ENCODE data around the gene PTPN4.

PTPN4 gene

GRCh38 chr2:119721043-119721442, 38.7 kb upstream of the PTPN4 start:
- H3K27me3 ChIP-seq (ENCODE audit: insufficient read depth, poor library complexity, severe bottlenecking) = no peaks in the 10 kb centered on the region
- no peak overlapping the region for H3K27ac ChIP-seq (replicated peaks)
- no peak overlapping the region for H3K4me3 ChIP-seq (replicated peaks; ENCODE audit: insufficient read depth, low read length)
- no peak for DNase-seq (ENCODE audit: low read depth in 1 of 2, low spot score in 1 of 2)
- no peak for TF ChIP-seq SPI1 (IDR thresholded peaks at IDR 0.05; ENCODE audit: borderline replicate concordance, low read depth)
- TF ChIP-seq, protein P1, sequence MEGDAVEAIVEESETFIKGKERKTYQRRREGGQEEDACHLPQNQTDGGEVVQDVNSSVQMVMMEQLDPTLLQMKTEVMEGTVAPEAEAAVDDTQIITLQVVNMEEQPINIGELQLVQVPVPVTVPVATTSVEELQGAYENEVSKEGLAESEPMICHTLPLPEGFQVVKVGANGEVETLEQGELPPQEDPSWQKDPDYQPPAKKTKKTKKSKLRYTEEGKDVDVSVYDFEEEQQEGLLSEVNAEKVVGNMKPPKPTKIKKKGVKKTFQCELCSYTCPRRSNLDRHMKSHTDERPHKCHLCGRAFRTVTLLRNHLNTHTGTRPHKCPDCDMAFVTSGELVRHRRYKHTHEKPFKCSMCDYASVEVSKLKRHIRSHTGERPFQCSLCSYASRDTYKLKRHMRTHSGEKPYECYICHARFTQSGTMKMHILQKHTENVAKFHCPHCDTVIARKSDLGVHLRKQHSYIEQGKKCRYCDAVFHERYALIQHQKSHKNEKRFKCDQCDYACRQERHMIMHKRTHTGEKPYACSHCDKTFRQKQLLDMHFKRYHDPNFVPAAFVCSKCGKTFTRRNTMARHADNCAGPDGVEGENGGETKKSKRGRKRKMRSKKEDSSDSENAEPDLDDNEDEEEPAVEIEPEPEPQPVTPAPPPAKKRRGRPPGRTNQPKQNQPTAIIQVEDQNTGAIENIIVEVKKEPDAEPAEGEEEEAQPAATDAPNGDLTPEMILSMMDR (IDR thresholded peaks at IDR 0.05; ENCODE audit: insufficient read depth, low read length) = no peak
- TF ChIP-seq POLR2AphosphoS5 (IDR thresholded peaks at IDR 0.05; ENCODE audit: low read depth) = no peak
- TF ChIP-seq, protein P2, sequence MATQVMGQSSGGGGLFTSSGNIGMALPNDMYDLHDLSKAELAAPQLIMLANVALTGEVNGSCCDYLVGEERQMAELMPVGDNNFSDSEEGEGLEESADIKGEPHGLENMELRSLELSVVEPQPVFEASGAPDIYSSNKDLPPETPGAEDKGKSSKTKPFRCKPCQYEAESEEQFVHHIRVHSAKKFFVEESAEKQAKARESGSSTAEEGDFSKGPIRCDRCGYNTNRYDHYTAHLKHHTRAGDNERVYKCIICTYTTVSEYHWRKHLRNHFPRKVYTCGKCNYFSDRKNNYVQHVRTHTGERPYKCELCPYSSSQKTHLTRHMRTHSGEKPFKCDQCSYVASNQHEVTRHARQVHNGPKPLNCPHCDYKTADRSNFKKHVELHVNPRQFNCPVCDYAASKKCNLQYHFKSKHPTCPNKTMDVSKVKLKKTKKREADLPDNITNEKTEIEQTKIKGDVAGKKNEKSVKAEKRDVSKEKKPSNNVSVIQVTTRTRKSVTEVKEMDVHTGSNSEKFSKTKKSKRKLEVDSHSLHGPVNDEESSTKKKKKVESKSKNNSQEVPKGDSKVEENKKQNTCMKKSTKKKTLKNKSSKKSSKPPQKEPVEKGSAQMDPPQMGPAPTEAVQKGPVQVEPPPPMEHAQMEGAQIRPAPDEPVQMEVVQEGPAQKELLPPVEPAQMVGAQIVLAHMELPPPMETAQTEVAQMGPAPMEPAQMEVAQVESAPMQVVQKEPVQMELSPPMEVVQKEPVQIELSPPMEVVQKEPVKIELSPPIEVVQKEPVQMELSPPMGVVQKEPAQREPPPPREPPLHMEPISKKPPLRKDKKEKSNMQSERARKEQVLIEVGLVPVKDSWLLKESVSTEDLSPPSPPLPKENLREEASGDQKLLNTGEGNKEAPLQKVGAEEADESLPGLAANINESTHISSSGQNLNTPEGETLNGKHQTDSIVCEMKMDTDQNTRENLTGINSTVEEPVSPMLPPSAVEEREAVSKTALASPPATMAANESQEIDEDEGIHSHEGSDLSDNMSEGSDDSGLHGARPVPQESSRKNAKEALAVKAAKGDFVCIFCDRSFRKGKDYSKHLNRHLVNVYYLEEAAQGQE (IDR thresholded peaks at IDR 0.05; ENCODE audit: insufficient replicate concordance, low read depth) = no peak
- TF ChIP-seq GABPA (IDR thresholded peaks at IDR 0.05; ENCODE audit: low read depth) = no peak

DNA sequence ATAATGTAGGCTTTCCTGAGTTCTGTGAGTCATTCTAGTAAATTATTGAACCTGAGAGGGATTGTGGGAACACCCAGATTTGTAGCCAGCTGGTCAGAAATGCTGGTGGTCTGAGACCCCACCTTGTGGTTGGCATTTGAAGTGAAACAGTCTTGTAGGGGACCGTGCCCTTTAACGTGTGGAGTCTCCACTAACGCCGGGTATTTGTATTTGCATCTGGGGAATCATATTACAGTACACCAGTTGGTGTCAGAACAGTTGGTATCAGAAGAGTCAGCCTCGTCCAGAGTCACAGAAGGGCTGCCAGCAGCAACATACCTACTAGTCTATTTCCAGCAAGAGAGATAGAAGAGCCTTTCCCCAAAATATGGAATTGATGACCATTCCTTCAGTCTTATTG, 38.3 kb upstream of the PTPN4 start:
- TF ChIP-seq POLR2AphosphoS5 (IDR thresholded peaks at IDR 0.05; ENCODE audit: low read depth) (no peak), GABPA (IDR thresholded peaks at IDR 0.05; ENCODE audit: low read depth) (no peak)
- TF ChIP-seq, protein P2 (IDR thresholded peaks at IDR 0.05; ENCODE audit: insufficient replicate concordance, low read depth) = no peak
- Histone ChIP-seq H3K4me3 (replicated peaks; ENCODE audit: insufficient read depth, low read length) (no peak overlapping the region), H3K27me3 (ENCODE audit: insufficient read depth, poor library complexity, severe bottlenecking) (no peaks in the 10 kb centered on the region), H3K27ac (replicated peaks) (no peak overlapping the region)
- no peak for DNase-seq (ENCODE audit: low read depth in 1 of 2, low spot score in 1 of 2)

- TF ChIP-seq SPI1 (IDR thresholded peaks at IDR 0.05; ENCODE audit: borderline replicate concordance, low read depth) (no peak), POLR2AphosphoS5 (IDR thresholded peaks at IDR 0.05; ENCODE audit: low read depth) (no peak)
- TF ChIP-seq, protein P1 (IDR thresholded peaks at IDR 0.05; ENCODE audit: insufficient read depth, low read length) = no peak
These were observed 37.8 kb upstream of the PTPN4 start for GRCh38 chr2:119721904-119722303.

GRCh38 chr2:119723186-119723585, 36.5 kb upstream of the PTPN4 start:
- DNase-seq (ENCODE audit: low read depth in 1 of 2, low spot score in 1 of 2) = no peak
- no peaks in the 10 kb centered on the region for H3K27me3 ChIP-seq (ENCODE audit: insufficient read depth, poor library complexity, severe bottlenecking)
- TF ChIP-seq POLR2AphosphoS5 (IDR thresholded peaks at IDR 0.05; ENCODE audit: low read depth) (no peak), SPI1 (IDR thresholded peaks at IDR 0.05; ENCODE audit: borderline replicate concordance, low read depth) (no peak)
- no peak overlapping the region for H3K27ac ChIP-seq (replicated peaks)
- H3K4me3 ChIP-seq (replicated peaks; ENCODE audit: insufficient read depth, low read length) = no peak overlapping the region

More at GRCh38 chr2:119721904-119722303, 37.8 kb upstream of the PTPN4 start:
- no peaks in the 10 kb centered on the region for H3K27me3 ChIP-seq (ENCODE audit: insufficient read depth, poor library complexity, severe bottlenecking)
- H3K4me3 ChIP-seq (replicated peaks; ENCODE audit: insufficient read depth, low read length) = no peak overlapping the region
- H3K27ac ChIP-seq (replicated peaks) = no peak overlapping the region
- DNase-seq (ENCODE audit: low read depth in 1 of 2, low spot score in 1 of 2) = no peak

GRCh38 chr2:119723784-119724467, 35.8 kb upstream of the PTPN4 start:
- no peak overlapping the region for H3K4me3 ChIP-seq (replicated peaks; ENCODE audit: insufficient read depth, low read length)
- TF ChIP-seq, protein P1 (IDR thresholded peaks at IDR 0.05; ENCODE audit: insufficient read depth, low read length) = no peak
- no peak for TF ChIP-seq SPI1 (IDR thresholded peaks at IDR 0.05; ENCODE audit: borderline replicate concordance, low read depth)
- H3K27me3 ChIP-seq (ENCODE audit: insufficient read depth, poor library complexity, severe bottlenecking) = no peaks in the 10 kb centered on the region
- no peak for DNase-seq (ENCODE audit: low read depth in 1 of 2, low spot score in 1 of 2)
- no peak overlapping the region for H3K27ac ChIP-seq (replicated peaks)
